ENCODE measurements around the gene UBE2E1.

The UBE2E1 gene

DNA sequence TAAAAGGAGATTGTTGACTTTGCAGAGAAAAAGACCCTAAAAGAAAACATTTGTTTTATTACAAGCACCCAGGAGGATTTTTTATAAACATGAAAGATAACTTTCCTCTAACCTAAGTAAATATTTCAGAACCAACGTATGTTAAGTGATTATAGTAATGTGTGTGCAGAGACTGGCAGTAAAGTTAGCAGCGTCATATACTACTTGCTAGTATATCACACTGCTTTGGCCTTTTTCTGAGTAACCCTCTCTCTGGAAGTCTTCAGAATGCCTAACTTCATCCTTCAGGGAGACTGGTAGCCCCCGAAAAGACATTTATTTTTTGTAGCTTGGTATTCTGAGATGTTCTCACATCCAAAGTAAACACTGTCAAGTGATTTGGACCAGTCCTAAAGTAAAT, 17.9 kb downstream of the UBE2E1 start:
- no peak for DNase-seq (ENCODE audit: low read depth)
- TF ChIP-seq POLR2A (IDR thresholded peaks at IDR 0.05; ENCODE audit: extremely low read depth, insufficient read length) (no peak), MYC (IDR thresholded peaks at IDR 0.05; ENCODE audit: low read depth, low read length) (no peak)
- TF ChIP-seq, protein P1, sequence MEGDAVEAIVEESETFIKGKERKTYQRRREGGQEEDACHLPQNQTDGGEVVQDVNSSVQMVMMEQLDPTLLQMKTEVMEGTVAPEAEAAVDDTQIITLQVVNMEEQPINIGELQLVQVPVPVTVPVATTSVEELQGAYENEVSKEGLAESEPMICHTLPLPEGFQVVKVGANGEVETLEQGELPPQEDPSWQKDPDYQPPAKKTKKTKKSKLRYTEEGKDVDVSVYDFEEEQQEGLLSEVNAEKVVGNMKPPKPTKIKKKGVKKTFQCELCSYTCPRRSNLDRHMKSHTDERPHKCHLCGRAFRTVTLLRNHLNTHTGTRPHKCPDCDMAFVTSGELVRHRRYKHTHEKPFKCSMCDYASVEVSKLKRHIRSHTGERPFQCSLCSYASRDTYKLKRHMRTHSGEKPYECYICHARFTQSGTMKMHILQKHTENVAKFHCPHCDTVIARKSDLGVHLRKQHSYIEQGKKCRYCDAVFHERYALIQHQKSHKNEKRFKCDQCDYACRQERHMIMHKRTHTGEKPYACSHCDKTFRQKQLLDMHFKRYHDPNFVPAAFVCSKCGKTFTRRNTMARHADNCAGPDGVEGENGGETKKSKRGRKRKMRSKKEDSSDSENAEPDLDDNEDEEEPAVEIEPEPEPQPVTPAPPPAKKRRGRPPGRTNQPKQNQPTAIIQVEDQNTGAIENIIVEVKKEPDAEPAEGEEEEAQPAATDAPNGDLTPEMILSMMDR (IDR thresholded peaks at IDR 0.05; ENCODE audit: low read depth, low read length) = no peak
- TF ChIP-seq, protein P2, sequence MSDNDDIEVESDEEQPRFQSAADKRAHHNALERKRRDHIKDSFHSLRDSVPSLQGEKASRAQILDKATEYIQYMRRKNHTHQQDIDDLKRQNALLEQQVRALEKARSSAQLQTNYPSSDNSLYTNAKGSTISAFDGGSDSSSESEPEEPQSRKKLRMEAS (IDR thresholded peaks at IDR 0.05; ENCODE audit: low read depth, low read length) = no peak
- no peak overlapping the region for H3K4me3 ChIP-seq (ENCODE audit: low read depth, low read length)

DNA sequence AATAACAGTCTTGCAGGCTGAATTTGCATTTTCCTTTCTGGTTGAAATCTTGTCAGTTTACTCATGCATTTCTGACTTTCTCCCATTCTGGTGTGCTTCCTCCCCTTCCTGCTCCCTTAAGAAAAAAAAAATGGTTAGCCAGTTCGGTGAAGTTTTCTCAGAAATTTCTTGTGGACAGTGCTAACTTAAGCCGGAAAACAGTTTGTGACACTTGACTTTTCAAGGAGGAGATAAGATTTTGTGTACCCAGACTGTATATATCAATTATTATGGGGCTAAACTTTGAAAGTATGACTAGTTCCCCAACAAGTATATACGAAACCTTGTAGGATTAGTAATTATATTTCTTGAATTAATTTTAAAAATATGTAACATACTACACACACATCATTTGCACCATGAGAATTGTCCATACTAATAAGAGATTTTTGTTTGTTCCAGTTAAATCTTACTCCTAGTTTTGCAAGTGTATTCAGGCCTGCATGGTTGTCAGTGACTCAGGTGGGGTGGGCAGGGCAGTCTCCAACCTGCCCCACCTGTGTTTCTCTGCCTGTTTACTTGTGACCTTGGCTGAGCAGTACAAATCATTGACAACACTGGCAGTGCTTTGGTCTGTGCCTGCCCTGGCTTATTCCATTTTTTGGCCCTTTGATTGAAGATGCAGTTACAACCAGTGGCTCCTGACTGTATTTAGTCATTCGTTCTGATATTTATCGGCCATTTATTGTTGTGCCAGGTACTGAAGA, 19.1 kb downstream of the UBE2E1 start:
- TF ChIP-seq POLR2A (IDR thresholded peaks at IDR 0.05; ENCODE audit: extremely low read depth, insufficient read length) = no peak
- TF ChIP-seq, protein P2 (IDR thresholded peaks at IDR 0.05; ENCODE audit: low read depth, low read length) = no peak
- no peak for TF ChIP-seq MYC (IDR thresholded peaks at IDR 0.05; ENCODE audit: low read depth, low read length)
- TF ChIP-seq, protein P1 (IDR thresholded peaks at IDR 0.05; ENCODE audit: low read depth, low read length) = no peak
- DNase-seq (ENCODE audit: low read depth) = no peak
- no peak overlapping the region for H3K4me3 ChIP-seq (ENCODE audit: low read depth, low read length)

DNA sequence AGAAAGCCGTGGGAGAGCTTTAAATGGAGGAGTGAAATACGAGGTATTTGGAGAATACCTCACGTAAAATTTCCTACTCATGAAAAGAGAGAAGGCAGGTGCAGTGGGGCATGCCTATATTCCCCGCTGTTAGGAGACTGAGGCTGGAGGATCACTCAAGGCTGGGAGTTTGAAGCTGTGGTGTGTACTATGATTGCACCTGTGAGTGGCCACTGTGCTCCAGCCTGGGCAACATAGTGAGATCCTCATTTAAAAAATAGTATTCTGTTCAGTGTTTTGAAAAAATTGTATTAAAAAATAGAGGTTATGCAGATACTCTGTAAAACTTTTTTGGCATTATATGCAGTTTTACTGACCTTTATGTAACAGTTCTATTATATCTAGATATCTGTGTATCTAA, 20.0 kb downstream of the UBE2E1 start:
- TF ChIP-seq MYC (IDR thresholded peaks at IDR 0.05; ENCODE audit: low read depth, low read length) (no peak), POLR2A (IDR thresholded peaks at IDR 0.05; ENCODE audit: extremely low read depth, insufficient read length) (no peak)
- TF ChIP-seq, protein P1 (IDR thresholded peaks at IDR 0.05; ENCODE audit: low read depth, low read length) = no peak
- TF ChIP-seq, protein P2 (IDR thresholded peaks at IDR 0.05; ENCODE audit: low read depth, low read length) = no peak
- DNase-seq (ENCODE audit: low read depth) = no peak
- no peak overlapping the region for H3K4me3 ChIP-seq (ENCODE audit: low read depth, low read length)

DNA sequence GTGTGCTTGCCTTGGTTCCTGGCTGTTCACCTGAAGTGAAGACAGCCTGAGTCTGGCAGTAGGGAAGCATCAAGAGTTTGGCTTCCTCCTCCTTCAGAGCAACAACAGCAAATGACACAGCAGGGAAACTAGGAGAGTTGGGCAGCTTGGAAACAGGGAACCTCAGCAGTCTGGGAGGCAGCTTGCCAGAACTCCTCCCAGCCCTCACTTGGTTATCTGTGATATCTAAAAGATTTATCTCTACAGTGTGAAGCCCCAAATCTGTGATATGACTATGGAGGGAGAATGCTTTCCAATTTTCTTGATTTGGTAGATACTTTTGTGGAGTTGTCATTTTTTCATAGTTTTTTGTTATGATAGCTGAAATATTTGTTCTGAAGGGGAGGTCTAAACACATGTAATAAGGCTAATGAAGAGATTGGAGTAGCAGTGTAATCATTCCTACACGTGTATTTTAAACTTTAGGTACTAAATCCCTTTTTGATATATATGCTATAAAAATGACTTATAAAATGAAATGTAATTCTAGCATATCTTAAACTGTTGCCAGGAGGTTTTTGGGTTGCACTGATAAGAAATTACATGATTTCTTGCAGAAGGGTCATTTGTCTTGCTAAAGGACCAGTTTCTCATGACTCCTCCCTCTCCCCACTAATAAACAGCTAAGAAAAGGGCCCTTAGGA, 20.8 kb downstream of the UBE2E1 start:
- TF ChIP-seq, protein P1 (IDR thresholded peaks at IDR 0.05; ENCODE audit: low read depth, low read length) = no peak
- no peak for TF ChIP-seq MYC (IDR thresholded peaks at IDR 0.05; ENCODE audit: low read depth, low read length)
- no peak for TF ChIP-seq POLR2A (IDR thresholded peaks at IDR 0.05; ENCODE audit: extremely low read depth, insufficient read length)
- TF ChIP-seq, protein P2 (IDR thresholded peaks at IDR 0.05; ENCODE audit: low read depth, low read length) = no peak
- no peak overlapping the region for H3K4me3 ChIP-seq (ENCODE audit: low read depth, low read length)
- no peak for DNase-seq (ENCODE audit: low read depth)

DNA sequence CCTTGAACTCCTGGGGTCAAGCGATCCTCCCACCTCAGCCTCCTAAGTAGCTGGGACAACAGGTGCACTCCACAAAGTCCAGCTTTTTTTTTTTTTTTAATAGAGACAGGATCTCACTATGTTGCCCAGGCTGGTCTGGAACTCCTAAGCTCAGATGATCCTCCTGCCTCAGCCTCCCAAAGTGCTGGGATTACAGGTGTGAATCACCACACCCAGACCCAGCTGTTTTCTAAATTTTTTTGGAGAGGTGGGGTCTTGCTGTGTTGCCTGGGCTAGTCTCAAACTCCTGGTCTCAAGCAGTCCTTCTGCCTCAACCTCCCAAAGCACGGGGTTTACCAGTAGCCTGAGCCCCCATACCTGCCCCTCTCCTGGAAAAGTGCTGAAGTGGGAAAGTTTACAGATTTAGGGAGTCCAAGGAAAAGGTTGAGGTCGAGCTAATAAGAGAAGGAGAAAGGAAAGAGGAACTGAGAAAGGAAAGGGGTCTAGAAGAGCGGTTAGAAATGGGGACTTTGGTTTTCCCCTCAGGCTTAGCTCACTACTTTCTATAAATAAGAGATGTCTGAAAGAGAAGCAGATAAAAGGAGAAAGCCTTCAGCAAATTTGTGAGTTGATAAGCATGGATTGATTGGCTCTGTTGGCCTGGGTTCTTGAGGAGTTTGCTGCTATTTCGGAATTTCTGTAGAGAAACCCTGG, 23.6 kb downstream of the UBE2E1 start:
- no peak overlapping the region for H3K4me3 ChIP-seq (ENCODE audit: low read depth, low read length)
- DNase-seq (ENCODE audit: low read depth) = peak; percentile 57

More for the DNA sequence above, 23.6 kb downstream of the UBE2E1 start:
- TF ChIP-seq, protein P2 (IDR thresholded peaks at IDR 0.05; ENCODE audit: low read depth, low read length) = no peak
- no peak for TF ChIP-seq MYC (IDR thresholded peaks at IDR 0.05; ENCODE audit: low read depth, low read length)
- TF ChIP-seq, protein P1 (IDR thresholded peaks at IDR 0.05; ENCODE audit: low read depth, low read length) = no peak

All from NB4 (cell line).